ENCODE results near the gene MED9.

The MED9 gene

DNA sequence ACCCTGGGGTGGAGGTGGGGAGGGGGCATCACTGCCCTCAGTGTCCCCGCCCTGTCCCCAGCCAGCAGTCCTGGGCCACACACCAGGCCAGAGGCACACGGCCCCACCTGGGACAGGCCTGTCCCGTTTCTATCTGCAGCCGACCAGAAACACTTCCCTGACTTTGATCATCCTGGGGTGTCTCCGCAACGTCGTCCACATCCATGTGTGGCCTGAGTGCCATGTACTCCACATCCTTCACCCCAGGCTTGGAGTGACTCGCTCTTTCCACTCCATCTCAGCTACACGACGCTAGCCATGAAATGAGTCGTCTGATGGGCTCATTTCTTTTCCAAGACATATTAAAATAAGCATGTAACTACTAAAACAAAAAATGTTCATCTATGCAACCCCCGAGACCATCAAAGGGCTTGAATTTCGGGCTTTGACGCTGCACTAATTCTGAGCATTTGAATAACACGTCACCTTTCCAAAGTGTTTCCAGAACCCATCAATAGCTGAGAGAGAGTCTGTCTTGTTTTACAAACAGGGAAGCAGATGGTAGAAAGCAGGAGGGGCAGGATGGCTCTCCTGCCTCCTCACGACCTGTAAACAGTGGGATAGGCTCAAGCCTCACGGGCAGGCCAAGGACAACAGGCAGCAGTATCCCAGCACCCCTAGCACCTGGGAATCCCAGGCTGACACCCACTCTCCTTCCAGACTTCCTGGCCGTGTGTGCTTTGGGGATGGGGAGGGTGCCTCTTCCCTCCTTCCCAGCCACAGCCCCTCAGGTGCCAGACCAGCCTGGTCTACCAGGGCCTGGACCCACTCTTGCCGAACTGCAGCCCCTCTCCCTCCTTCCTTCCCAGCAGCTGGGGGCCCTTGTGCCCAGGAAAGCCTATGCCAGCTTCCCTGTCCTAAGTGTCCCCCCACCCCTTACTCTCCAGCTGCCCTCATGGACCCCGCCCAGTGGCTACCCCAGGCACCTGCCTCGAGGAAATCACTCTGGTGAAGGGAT is 39.4 kb downstream of the MED9 start:
- no peak for DNase-seq (ENCODE audit: low read depth in 3 of 3)

DNA sequence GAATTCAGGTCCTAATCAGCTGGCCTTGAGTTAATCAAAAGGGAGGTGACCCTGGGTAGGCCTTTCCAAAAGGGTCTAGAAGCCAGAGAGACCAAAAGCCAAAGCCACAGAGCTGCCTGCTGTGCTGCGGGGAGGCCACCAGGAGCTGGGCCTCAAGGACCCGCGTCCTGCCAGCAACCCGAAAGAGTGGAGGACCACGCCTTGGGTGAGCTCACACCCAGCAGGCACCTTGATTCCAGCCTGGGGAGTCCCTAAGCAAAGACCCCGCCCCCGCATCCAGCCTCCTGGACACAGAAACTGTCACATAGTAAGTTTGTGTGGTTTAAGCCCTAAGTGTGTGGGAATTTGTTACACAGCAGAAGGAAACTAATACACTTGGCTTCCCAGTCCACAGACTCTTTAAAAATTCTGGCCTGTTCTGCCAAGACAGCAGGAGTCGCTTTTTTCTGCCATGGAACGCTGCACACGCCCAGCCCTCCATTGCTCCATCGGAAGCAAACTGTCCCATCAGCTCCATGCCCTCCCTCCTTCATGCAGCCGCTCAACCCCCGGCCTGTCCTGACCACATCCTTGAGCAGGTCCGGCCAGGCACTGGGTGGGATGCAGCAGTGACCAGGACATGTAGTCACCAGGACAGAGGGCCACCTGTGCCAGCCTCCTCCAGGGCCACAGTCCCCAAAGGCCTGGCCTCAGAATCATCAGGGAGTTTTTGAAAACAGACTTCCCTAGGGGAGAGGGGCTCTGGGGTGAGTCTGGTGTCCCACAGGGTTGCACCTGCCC is 40.3 kb downstream of the MED9 start:
- no peak for DNase-seq (ENCODE audit: low read depth in 3 of 3)

DNA sequence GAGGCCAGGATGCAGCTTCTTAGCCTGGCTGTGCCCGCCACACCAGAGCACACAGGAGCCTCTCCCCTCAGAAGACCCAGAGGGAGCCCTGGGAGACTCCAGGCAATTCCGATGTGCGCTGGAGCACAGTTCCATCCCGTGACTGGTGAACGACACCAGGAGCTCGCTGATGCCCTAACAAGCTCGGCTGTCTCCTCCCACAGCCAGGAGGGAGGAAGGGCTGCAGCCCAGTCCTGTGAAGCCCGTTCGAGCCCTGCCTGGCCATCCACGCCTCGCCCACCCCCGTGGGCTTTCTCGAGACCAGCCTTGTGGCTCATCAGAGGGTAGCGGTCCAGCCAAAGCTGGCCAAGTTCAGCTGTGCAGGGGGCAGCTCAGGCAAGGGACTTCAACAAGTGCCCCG is 41.2 kb downstream of the MED9 start:
- DNase-seq (ENCODE audit: low read depth in 3 of 3) = no peak

DNA sequence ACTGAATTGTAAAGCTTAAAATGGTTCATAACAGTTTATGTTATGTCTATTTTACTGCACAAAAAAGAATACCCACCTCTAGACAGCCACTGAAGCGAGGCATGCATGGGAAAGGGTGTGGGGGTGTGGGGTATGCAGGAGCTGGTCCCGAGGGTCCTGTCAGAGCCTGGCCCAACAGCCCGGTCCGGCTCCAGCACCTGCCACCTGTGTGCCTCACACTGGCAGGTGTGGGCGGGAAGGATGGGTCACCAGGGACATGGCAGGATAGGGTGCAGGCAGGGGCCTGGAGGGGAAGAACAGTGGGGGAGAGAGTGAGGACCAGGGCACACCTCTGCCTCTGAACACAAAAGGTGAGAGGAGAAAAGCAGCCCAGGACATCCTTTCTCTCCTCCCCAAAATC is 42.2 kb downstream of the MED9 start:
- no peak for DNase-seq (ENCODE audit: low read depth in 3 of 3)

DNA sequence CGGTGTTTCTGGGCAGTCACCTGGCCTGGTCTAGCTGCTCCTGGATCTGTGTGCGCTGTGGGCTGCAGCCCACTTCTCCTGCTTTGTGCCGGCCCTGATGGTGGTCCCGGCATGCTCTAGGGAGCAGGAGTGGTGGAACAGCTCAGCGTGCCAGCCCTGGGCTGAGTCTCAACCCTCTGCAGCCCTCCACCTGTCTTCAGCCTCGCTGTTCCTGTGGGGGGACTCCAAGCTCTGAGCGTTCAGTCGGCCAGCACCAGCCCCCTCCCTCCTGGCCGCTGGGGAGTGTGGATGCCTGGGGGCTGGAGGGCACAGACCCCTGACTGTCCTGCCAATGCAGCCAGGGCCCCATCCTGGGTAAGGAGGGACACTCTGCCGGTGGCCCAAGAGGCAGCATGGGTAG is 43.1 kb downstream of the MED9 start:
- no peak for DNase-seq (ENCODE audit: low read depth in 3 of 3)

DNA sequence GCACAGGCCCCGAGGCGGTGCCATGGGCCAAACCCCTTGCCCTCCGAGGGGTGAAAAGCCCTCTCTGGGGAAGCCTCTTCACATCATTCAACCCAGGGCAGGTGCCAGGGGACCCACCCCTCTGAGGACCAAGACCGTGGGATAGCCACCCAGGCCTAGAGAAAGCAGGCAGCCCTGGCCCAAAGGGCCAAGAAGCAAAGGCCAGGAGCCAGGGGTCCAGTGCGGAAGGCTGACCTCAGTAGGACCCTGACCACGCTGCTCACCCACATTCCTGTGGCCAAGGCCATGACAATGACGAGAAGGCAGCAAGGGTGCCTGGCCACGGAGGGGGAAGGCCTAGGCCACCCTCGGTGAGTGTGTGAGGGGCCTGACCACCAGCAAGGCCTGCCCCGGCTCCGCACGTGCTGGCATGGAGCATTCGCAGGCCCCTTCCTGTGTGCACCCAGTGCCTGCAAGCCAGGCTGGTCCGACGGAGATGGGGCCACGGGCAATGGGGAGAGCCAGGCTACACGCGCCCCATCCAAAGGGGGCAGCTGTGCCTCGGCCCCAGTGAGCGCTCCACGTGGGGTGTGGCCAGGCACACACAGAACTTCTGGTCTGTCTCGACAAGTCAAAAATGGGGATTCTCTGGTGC is 43.9 kb downstream of the MED9 start:
- no peak for DNase-seq (ENCODE audit: low read depth in 3 of 3)

DNA sequence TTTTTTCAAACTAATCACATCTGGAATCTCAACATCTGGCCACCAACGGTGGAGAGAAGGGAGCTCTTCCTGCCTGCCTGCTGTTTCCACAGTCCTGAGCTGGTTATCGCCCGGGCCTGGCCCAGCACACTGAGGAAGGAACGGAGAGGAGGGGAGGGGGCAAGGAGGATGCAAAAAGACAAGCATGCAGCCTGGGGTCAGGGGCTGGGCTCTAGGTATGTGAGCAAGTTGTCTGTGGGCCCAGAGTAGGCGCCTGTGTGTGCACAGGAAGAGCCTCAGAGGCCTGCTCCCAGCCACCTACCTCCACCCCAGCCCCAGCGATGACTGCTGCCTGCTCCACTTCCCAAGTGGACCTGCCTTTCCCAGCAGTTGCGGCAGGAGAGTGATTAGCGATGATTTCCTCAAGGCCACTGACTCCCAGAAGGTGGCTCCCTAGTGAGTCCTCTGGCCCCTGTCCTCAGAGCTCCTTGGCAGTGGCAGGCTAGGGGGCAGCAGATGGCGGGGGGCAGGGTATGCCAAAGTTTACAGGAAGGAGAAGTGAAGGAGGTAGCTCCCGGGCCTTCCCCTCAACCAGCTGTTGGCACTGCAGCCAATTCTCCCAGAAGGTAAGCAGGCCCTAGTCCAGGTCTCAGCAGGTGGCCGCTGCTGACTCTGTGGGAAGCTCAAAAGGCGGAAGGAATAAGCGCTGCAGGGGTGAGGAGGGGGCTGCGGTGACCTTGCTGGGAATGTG is 46.4 kb downstream of the MED9 start:
- DNase-seq (ENCODE audit: low read depth in 3 of 3) = no peak

DNA sequence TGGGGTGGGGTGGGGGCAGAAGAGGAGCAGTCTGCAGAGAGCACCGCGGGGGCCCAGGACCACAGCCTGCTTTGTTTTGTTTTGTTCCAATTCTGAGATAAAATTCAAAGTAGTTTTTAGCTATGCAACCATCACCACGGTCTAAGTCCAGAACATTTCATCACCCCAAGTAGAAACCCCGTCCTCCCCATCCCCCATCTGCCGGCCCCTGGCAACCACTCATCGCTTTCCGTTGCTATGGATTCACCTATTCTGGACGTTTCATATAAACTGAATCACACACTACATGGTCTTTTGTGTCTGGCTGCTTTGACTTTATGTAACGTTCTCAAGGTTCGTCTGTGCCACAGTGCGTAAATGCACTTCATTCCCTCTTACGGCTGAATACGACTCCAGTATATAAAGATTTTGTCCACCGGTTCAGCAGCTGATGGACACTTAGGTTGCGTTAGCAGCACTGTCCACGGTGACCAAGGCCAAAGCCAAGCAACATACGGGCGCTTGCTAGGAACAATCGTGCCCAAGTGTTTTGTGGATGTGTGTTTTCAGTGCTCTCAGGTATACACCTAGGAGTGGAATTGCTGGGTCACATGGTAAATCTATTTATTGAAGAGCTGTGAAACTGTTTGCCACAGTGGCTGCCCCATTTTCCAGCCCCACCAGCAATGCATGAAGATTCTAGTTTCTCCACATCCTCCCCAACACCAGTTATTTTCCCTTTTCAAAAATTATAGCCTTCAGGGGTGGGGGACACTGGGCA is 47.1 kb downstream of the MED9 start:
- no peak for DNase-seq (ENCODE audit: low read depth in 3 of 3)

DNA sequence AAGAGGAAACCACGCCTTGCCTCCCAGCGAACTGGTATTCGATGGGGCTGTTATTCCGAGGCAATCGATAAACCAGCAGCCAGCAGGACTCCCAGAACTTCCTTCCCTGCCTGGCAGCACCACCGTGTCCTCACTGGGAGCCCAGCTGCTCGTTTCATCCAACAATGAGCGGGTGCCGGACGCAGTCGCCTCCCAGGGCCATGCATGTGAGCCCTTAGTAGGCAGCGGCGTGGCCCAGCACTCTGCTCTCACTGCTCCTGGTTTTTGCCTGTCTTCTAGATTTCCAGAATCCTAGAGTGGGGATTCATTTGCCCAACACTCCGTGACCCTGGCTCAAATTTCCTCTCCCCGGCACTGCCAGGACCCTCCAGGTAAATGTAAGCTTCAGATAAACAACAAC is 48.5 kb downstream of the MED9 start:
- no peak for DNase-seq (ENCODE audit: low read depth in 3 of 3)

DNA sequence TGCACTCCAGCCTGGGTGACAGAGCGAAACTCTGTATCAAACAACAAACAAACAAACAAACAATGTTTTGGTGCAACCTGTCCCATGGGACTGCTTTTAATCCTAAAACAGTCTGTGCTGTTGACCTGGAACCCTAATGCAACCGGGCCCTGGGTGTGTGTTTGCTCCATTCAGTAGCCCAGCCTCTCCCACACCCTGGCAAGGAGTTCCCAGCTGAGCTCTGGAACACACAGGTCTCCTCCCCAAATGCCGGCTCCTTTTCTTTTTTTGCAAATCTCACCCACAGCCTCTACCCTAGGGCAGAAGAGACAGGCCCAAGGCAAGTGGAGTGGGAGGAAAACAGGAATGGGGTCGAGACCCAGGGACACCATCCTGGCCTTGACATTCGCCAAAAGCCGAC is 49.2 kb downstream of the MED9 start:
- no peak for DNase-seq (ENCODE audit: low read depth in 3 of 3)

DNA sequence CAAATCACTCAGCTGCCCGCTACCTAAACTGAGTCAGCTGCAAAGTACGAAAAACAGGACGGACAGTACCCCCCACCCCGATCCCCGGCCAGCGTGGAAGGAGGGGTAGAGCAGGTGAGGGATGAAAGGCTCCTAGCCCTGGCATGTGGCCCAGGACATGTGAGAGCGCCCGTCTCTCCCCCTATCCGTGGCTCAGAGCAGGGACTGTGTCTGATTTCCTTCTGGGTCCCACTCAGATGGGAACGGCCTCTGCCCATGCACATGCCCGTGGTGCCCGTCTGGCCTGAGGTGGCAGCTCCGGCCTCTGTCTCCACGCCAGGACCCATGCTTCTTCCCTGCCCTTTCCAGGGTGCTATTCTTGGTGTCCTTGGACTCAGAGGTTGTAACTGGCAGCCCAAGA is 49.6 kb downstream of the MED9 start:
- DNase-seq (ENCODE audit: low read depth in 3 of 3) = no peak

DNA sequence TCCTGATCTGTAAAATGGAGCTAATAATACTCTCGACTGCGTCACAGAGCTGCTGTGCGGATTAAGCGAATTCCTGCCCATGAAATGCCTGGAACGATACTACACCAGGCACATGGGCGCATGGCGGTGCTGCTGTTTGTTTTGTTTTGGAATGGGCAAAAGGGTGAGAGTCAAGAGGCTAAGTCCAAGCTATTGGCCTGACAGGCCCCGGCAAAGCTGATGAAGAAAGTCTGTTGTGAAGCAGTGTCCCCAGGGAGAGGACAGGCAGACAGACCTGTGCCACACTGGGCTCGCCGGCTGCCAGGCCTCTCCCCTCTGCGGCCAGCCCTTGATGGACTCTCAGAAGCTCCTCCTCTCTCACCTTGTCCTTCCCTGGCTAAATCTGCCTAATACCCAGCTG is 50.7 kb downstream of the MED9 start:
- no peak for DNase-seq (ENCODE audit: low read depth in 3 of 3)

DNA sequence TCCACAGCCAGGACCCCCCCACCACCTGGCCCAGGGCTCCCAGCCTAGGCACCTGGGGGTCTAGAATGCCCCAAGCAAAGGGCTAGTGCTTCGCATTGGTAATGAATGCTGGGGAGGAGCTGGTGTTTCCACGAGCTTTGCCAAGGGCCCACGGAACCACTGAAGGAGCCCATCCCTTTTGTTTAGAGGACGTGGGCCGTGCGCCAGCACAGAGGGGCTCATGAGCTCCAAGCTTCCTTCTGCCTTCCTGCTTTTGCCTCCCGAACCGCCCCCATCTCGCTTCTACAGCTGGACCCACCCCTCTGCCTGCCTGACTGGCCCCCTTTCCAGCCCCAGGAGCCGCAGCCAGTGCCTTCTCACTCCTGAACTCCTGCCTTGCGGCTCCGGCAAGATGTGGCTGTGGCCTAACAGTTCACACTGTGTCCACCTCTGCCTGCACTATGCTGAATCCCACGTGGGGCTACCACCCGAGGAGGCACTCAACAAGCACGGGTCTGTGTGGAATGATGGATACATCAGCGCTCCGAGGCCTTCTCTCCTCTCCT is 51.2 kb downstream of the MED9 start:
- DNase-seq (ENCODE audit: low read depth in 3 of 3) = no peak

DNA sequence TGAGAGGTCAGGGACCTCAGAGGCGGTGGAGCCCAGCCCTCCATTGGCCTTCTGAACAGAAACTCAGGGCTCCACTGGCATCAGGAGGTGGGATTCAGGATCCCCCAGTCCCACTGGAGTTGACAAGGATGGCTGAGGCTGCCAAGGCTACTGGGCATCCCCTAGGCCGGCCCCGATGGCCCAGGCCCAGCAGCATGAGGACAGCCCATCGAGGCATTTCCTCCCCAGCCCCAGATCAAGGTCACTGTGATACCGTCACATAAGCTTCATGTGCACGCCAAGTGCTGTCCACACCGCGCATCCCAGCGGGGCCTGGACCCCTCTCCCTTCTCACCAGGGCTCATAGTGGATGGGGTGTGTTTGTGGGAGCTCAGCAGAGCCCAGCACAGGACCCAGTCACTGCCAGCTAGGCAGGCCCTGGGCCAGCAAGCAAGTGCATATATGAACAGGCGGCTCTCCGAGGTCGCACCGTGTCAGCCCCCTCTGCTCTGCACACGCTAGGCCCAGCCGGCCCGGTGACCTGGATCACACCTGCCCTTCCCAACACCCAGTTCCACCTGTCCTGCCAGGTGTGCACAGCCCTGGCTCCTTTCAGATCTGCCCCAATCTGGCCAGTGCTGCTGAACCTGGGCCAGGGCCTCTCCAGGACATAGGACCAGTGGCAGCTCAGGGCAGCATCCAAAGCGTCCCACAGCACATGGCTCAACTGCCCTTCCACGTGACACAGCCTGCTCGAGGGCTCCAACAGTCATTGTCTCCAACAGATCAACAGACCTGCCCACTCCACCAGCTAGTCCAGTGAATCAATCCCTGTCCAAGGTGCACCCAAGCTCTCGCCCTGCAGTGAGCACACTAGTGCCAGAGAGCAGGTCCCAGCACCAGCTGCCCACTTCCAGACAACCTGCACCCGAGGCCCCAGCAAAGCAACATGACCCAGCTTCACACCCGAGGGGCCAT is 52.2 kb downstream of the MED9 start:
- DNase-seq (ENCODE audit: low read depth in 3 of 3) = no peak

DNA sequence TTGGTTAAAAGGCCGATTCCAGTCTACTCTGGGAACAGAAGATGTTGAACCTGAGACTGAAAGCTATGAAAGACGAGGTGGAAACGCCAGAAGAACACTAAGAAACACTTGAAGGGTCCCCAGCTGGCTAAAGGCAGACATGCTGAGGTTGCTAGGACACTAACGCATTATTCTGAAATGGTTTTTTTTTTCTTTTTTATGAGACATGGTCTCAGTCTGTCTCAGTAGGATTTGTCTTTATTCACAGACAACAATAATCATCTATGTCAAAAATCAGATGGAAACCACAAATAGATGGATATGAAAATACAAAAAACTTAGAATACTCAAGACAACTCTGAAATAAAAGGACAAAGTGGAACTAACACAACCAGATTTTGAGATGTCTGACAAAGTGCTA is 54.4 kb downstream of the MED9 start:
- DNase-seq (ENCODE audit: low read depth in 3 of 3) = no peak

DNA sequence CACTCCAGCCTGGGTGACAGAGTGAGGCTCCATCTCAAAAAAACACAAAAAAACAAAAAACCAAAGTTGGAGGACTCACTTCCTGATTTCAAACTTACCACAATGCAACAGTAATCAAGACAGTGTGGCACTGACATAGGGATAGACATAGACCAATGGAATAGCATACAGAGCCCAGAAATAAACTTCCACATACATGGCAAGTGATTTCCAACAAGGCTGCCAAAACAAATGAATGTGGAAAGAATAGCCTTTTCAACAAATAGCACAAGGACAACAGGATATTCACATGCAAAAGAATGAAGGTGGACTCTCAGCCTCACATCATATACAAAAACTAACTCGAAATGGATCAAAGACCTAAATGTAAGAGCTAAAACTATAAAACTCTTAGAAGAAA is 56.2 kb downstream of the MED9 start:
- no peak for DNase-seq (ENCODE audit: low read depth in 3 of 3)

DNA sequence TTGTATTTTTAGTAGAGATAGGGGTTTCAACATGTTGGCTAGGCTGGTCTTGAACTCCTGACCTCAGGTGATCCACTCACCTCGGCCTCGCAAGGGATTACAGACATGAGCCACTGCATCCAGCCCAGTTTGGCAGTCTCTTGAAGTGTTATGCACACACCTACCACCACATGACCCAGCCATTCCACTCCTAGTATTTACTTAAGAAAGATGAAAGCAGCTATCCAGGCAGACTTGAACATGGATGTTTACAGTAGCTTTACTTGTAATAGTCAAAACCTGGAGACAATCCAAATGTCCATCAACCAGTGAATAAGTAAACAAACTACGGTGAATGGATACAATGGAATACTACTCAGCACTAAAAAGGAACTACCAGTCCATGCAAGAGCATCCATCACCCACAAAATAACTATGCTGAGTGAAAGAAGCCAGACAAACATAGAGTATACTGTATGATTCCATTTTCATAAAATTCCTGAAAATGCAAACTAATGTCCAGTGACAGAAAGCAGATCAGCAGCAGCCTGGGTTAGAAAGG is 57.2 kb downstream of the MED9 start:
- no peak for DNase-seq (ENCODE audit: low read depth in 3 of 3)

DNA sequence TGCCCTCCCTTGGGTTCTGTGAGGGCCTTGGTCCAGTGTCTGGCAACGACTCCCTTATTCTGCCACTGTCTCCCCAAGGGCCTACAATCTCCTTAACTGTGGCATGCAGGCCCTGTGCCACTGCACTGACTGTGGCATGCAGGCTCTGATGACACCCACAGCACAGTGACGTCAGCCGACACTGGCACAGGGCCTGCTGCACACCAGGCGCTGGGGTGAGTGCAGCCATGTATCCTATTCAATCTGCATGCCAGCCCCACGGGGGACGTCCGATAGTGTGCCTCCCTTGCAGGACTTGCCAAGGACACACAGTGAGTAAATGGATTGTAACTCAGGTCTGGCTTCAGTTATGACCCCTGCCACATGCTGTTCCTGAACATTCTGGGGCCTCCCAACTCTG is 59.2 kb downstream of the MED9 start:
- DNase-seq (ENCODE audit: low read depth in 3 of 3) = no peak

DNA sequence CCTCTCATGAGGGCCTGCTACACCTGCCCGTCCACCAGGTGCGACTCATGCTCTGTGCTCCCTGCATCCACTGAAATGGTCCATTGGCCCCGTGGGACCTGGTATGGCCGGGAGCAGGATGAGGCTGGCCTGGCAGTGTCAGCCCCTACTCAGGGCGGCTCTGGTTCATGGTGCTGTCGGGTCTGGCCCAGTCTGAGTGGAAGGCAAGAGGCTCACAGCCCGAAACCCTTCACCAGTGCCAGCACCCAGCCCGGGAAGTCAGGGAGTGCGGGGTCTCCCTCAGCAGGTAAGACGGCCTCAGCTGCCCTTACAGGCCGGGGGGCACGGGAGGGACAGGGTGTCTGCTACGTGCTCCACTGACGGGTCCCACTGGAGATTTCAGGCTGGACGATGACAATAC is 59.9 kb downstream of the MED9 start:
- no peak for DNase-seq (ENCODE audit: low read depth in 3 of 3)
